Ishikawa (cell line): ENCODE measurements around the gene TLE5.

Experiments used
- CEBPB ChIP-seq: IDR thresholded peaks from 2 replicates; pipeline ENCODE4 v1.6.1; 2012
- CREB1 ChIP-seq: IDR thresholded peaks from 2 replicates; pipeline ENCODE4 v1.6.1; 2012; ENCODE audit warnings: low read depth
- EGR1 ChIP-seq: IDR thresholded peaks from 2 replicates; pipeline ENCODE4 v1.6.1; 2012
- EP300 ChIP-seq: IDR thresholded peaks from 2 replicates; pipeline ENCODE4 v1.6.1; 2012; ENCODE audit warnings: borderline replicate concordance
- FOXM1 ChIP-seq: IDR thresholded peaks from 2 replicates; pipeline ENCODE4 v1.6.1; 2012; ENCODE audit warnings: low read depth, borderline replicate concordance
- NFIC ChIP-seq: IDR thresholded peaks from 2 replicates; pipeline ENCODE4 v1.6.1; 2012
- RAD21 ChIP-seq: IDR thresholded peaks from 2 replicates; pipeline ENCODE4 v1.6.1; 2012; ENCODE audit warnings: low read depth
- TAF1 ChIP-seq: IDR thresholded peaks from 2 replicates; pipeline ENCODE4 v1.6.1; 2012; ENCODE audit warnings: low read depth, mild to moderate bottlenecking
- TCF12 ChIP-seq: IDR thresholded peaks from 2 replicates; pipeline ENCODE4 v1.6.1; 2012; ENCODE audit warnings: low read depth
- TEAD4 ChIP-seq: IDR thresholded peaks from 2 replicates; pipeline ENCODE4 v1.6.1; 2012
- YY1 ChIP-seq: IDR thresholded peaks from 2 replicates; pipeline ENCODE4 v1.6.1; 2012; ENCODE audit warnings: low read depth
- ZBTB7A ChIP-seq: IDR thresholded peaks from 2 replicates; pipeline ENCODE4 v1.6.1; 2012; ENCODE audit warnings: low read depth
- TF ChIP-seq, protein P1 (sequence below): IDR thresholded peaks from 2 replicates; pipeline ENCODE4 v1.6.1; 2012; ENCODE audit warnings: low read depth, mild to moderate bottlenecking
- TF ChIP-seq, protein P2 (sequence below): IDR thresholded peaks from 2 replicates; pipeline ENCODE4 v1.6.1; 2012
- TF ChIP-seq, protein P3 (sequence below): IDR thresholded peaks from 2 replicates; pipeline ENCODE4 v1.6.1; 2012

TLE5 gene

DNA sequence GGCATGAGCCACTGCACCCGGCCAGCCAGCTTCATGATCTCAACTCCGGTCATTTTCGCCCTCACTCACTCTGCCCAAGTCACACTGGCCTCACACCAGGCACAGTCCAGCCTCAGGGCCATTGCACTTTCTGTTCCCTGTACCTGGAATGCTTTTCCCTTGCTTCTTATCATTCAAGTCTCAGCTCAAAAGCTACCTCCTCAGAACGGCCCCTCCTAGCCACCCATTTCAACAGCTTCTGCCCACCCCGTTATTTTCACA, 30.8 kb downstream of the TLE5 start:
- TF ChIP-seq, protein P1, sequence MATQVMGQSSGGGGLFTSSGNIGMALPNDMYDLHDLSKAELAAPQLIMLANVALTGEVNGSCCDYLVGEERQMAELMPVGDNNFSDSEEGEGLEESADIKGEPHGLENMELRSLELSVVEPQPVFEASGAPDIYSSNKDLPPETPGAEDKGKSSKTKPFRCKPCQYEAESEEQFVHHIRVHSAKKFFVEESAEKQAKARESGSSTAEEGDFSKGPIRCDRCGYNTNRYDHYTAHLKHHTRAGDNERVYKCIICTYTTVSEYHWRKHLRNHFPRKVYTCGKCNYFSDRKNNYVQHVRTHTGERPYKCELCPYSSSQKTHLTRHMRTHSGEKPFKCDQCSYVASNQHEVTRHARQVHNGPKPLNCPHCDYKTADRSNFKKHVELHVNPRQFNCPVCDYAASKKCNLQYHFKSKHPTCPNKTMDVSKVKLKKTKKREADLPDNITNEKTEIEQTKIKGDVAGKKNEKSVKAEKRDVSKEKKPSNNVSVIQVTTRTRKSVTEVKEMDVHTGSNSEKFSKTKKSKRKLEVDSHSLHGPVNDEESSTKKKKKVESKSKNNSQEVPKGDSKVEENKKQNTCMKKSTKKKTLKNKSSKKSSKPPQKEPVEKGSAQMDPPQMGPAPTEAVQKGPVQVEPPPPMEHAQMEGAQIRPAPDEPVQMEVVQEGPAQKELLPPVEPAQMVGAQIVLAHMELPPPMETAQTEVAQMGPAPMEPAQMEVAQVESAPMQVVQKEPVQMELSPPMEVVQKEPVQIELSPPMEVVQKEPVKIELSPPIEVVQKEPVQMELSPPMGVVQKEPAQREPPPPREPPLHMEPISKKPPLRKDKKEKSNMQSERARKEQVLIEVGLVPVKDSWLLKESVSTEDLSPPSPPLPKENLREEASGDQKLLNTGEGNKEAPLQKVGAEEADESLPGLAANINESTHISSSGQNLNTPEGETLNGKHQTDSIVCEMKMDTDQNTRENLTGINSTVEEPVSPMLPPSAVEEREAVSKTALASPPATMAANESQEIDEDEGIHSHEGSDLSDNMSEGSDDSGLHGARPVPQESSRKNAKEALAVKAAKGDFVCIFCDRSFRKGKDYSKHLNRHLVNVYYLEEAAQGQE = no peak
- TF ChIP-seq EGR1 (no peak), NFIC (no peak), CEBPB (no peak), TAF1 (no peak), TCF12 (no peak), YY1 (no peak), ZBTB7A (no peak), RAD21 (no peak), EP300 (no peak), FOXM1 (no peak), TEAD4 (no peak)
- TF ChIP-seq, protein P2, sequence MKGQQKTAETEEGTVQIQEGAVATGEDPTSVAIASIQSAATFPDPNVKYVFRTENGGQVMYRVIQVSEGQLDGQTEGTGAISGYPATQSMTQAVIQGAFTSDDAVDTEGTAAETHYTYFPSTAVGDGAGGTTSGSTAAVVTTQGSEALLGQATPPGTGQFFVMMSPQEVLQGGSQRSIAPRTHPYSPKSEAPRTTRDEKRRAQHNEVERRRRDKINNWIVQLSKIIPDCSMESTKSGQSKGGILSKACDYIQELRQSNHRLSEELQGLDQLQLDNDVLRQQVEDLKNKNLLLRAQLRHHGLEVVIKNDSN = no peak
- TF ChIP-seq, protein P3, sequence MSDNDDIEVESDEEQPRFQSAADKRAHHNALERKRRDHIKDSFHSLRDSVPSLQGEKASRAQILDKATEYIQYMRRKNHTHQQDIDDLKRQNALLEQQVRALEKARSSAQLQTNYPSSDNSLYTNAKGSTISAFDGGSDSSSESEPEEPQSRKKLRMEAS = no peak

DNA sequence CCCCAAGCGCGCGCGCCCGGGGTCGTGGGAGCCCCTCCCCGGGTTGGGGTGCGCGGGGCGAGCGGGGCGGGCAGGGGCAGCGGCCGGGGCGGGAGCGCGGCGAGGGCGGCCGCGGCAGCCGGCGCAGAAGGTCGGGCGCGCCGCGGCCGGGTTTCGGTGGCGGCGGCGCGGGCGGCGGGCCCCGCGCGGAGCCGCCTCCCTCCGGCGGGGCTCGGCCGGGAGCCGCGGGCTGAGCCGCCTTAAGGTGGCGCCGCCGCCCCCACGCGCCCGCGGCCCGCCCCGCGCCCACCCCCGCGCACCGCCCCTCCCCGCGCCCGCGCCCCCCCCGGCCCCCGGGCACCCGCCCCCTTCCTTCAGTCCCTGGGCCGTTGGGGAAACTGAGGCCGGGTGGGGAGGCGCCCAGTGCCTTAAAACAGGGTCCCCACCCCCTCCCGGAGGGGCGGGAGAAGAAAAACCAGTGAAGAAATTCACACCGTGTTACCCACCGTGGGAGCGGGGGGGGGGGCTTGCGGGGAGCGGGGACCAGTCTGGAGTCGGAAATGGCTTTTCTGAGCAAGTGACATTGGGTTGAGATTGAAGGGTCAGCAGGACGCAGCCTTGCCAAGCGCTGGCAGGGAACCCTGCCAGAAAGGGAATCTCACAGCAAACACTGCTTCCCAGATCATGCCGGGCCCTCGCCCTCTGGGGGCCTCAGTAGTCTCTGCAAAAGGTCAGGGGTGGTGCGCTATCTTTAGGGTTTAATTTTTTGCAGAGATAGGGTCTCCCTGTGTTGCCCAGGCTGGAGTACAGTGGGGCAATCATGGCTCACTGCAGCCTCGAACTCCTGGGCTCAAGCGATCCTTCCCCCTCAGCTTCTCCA, 33.0 kb downstream of the TLE5 start, which contains the start of gene TLE2:
TLE2 (minus strand) TSS at position 216 of the 859 bp plus-strand sequence. CDS start 376 bp downstream, outside the sequence.
- no peak for TF ChIP-seq TAF1
- TF ChIP-seq, protein P2 = no peak

DNA sequence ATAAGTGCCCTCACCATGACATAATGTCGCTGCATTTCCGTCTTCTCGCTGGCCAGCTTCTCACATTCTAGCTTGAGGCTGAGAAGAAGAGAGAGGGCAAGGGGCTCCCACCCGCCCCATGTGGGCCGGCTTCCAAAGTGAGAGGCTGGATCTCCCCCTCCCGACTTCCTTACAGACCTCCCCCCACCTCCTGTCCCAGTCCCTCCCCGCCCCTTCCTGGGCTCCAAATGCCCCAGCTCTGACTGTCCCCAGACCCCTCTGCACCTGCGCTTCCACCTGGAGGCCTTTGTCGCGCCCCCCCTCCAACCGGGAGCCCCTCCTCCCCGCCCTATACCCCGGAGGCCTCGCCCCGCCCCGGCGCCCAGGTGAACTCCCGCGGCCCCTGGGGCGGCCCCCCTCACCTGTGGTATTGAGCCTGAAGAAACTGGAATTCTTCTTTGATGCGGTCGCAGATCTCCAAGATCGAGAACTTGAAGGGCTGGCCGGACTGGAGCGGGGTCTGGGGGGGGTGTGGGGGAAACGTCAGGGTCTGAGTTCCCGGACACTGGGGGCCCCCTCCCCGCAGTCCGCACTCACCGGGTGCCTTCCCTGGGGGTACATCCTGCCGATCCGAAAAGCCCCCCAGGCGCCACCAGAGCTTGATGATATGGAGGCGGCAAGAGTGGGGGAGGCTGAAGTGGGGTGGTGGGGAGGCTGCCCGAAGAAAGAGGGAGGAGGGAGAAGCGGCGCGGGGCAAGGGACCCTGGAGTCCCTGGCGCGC, 33.8 kb downstream of the TLE5 start:
- TF ChIP-seq, protein P2 = no peak
- no peak for TF ChIP-seq NFIC
- TF ChIP-seq, protein P1 = no peak
- no peak for TF ChIP-seq CEBPB
- TF ChIP-seq EGR1 = no peak
- no peak for TF ChIP-seq TAF1
- TF ChIP-seq, protein P3 = no peak
- no peak for TF ChIP-seq RAD21
- TF ChIP-seq ZBTB7A = no peak; the same call in 1 of the 2 replicates
- TF ChIP-seq TCF12 = no peak
- TF ChIP-seq FOXM1 = no peak
- TF ChIP-seq EP300 = no peak
- TF ChIP-seq YY1 = no peak
- TF ChIP-seq CREB1 = no peak
- no peak for TF ChIP-seq TEAD4

DNA sequence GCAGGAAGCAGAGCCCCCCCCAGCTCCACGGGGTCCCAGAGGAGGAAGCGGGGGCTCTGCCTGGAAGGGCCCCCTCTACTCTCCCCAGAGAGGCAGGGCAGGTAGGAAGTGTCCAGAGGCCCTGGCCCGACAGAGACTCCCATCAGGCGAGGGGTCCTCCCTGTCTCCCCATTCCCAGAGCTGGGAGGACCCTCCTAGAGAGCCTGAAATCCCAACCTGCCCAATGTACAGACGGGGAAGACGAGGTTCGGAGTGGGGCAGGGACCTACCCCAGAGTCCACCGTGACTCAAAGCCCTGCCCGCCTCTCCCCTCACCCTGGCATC, 34.4 kb downstream of the TLE5 start:
- TF ChIP-seq TAF1 (no peak), FOXM1 (no peak), YY1 (no peak), ZBTB7A (no peak), CEBPB (no peak), EGR1 (no peak), TEAD4 (no peak), EP300 (no peak), NFIC (no peak), CREB1 (no peak), TCF12 (no peak), RAD21 (no peak)
- TF ChIP-seq, protein P1 = no peak
- TF ChIP-seq, protein P2 = no peak
- TF ChIP-seq, protein P3 = no peak
